NT2/D1 (cell line): Measurements from ENCODE around the gene MTMR10.

Experiments used
- SUZ12 ChIP-seq: IDR thresholded peaks from 2 replicates; pipeline ENCODE4 v1.6.1; 2011; ENCODE audit not compliant: insufficient read length, insufficient read depth; ENCODE audit errors: extremely low read depth
- YY1 ChIP-seq: IDR thresholded peaks from 2 replicates; pipeline ENCODE4 v1.6.1; 2011; ENCODE audit not compliant: insufficient read length, insufficient read depth

GRCh38 chr15:30962659-30963058 lies 28.8 kb downstream of the MTMR10 start:
- TF ChIP-seq YY1 (no peak), SUZ12 (no peak)
